Calu3 (cell line): ENCODE measurements around the gene ADCY3. TPM values are rescaled to one million over a fixed set of nuclear protein-coding genes. Genes with fewer than 3 reads are reported as not detected.

ENCODE experiments used
- BruUV-seq: library from RNA; stranded (reverse); fragments of 400-500 nt; replicated peaks from 2 replicates; lab custom pipeline; 2021; lab: Mats Ljungman, UMichigan
- CTCF ChIA-PET: fragments of 300-600 bp; sonication (Branson Sonifier 250); formaldehyde crosslinking; loops from one replicate; lab custom pipeline; 2022; ENCODE audit warnings: antibody characterized with exemption; lab: Charles Lee
- DNase-seq: peaks from one replicate; pipeline ENCODE4 v3.0.0; 2022
- H3K27ac Mint-ChIP-seq: one replicate; pipeline ENCODE4 v1.8.0; 2022; ENCODE audit warnings: mixed read lengths; ENCODE audit not compliant: unreplicated experiment
- H3K27me3 Mint-ChIP-seq: one replicate; pipeline ENCODE4 v1.8.0; 2022; ENCODE audit warnings: mixed read lengths; ENCODE audit not compliant: unreplicated experiment
- H3K36me3 Mint-ChIP-seq: one replicate; pipeline ENCODE4 v1.8.0; 2022; ENCODE audit warnings: mild to moderate bottlenecking, moderate library complexity, mixed read lengths; ENCODE audit not compliant: insufficient read depth, unreplicated experiment
- H3K4me1 Mint-ChIP-seq: one replicate; pipeline ENCODE4 v1.8.0; 2022; ENCODE audit warnings: mild to moderate bottlenecking, low read depth, mixed read lengths; ENCODE audit not compliant: unreplicated experiment
- H3K4me3 Mint-ChIP-seq: one replicate; pipeline ENCODE4 v1.8.0; 2022; ENCODE audit warnings: mild to moderate bottlenecking, low read depth, moderate library complexity, mixed read lengths; ENCODE audit not compliant: unreplicated experiment
- H3K9me3 Mint-ChIP-seq: one replicate; pipeline ENCODE4 v1.8.0; 2022; ENCODE audit warnings: low read depth, mixed read lengths; ENCODE audit not compliant: unreplicated experiment
- intact Hi-C: fragments of 100-400 bp; cut with micrococcal nuclease; formaldehyde crosslinking; loops from one replicate; pipeline ENCODE4 v1.10.0; 2022; ENCODE audit not compliant: unreplicated experiment
- total RNA-seq: library from RNA; stranded (reverse); gene quantifications from 2 replicates; pipeline ENCODE4 v1.2.3, GENCODE V29; 2022
- TF ChIP-seq, protein P1 (sequence below): fragments of 200-600 bp; IDR thresholded peaks from one replicate; pipeline ENCODE4 v1.8.0; 2022; ENCODE audit warnings: antibody characterized with exemption; ENCODE audit not compliant: unreplicated experiment

Gene ADCY3
- total RNA-seq, 1 experiment from 2014 or later, result 63.7 TPM

DNA sequence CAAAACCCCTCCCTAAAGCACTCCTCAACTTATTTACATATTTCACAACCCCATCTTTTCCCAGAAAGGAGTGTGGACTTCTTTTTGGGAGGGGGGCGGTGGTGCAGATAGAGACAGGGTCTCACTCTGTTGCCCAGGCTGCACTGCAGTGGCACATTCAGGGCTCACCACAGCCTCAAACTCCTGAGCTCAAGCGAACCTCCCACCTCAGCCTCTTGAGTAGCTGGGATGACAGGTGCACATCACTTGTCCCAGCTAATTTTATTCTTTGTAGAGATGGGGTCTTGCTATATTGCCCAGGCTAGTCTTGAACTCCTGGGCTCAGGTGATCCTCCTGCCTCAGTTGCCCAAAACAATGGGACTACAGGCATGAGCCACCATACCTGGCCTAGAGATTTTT lies 44.1 kb downstream of the ADCY3 start:
- H3K9me3 Mint-ChIP-seq, result no peaks in the 10 kb centered on the region
- DNase-seq, result no peak
- no peak overlapping the region for H3K4me3 Mint-ChIP-seq
- no TSS peak for BruUV-seq
- TF ChIP-seq, protein P1, sequence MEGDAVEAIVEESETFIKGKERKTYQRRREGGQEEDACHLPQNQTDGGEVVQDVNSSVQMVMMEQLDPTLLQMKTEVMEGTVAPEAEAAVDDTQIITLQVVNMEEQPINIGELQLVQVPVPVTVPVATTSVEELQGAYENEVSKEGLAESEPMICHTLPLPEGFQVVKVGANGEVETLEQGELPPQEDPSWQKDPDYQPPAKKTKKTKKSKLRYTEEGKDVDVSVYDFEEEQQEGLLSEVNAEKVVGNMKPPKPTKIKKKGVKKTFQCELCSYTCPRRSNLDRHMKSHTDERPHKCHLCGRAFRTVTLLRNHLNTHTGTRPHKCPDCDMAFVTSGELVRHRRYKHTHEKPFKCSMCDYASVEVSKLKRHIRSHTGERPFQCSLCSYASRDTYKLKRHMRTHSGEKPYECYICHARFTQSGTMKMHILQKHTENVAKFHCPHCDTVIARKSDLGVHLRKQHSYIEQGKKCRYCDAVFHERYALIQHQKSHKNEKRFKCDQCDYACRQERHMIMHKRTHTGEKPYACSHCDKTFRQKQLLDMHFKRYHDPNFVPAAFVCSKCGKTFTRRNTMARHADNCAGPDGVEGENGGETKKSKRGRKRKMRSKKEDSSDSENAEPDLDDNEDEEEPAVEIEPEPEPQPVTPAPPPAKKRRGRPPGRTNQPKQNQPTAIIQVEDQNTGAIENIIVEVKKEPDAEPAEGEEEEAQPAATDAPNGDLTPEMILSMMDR, result no peak
- intact Hi-C loops, result no loop called here
- H3K27ac Mint-ChIP-seq, result no peak overlapping the region
- no peaks in the 10 kb centered on the region for H3K36me3 Mint-ChIP-seq
- no peaks in the 10 kb centered on the region for H3K27me3 Mint-ChIP-seq
- no peaks in the 10 kb centered on the region for H3K4me1 Mint-ChIP-seq
- CTCF ChIA-PET, result interaction anchor here (0.7 kb wide), 1 partner anchor 196 kb away, joined by 3 read pairs; no protein-coding TSS in a partner anchor

DNA sequence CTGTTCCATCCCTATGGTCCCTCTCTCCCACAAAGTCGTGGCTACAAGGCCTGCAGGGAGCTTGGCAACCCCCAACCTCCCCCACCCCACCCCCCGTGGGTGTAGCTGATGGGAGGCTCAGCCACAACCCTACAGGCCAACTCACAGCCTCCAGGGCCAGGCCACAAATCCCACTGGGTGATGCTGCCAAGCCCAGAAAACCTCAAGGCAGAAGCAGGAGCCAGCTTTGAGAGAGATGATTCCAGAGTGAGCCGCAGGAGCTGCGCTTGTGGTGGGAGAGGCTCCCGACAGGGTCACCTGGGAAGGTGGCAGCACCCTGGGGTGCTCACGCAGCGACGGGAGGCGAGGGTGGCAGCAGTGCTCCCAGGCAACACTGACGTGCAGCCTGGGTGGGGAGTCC lies 44.8 kb downstream of the ADCY3 start:
- Mint-ChIP-seq H3K4me1 (no peaks in the 10 kb centered on the region), H3K9me3 (no peaks in the 10 kb centered on the region), H3K36me3 (no peaks in the 10 kb centered on the region), H3K4me3 (no peak overlapping the region), H3K27ac (no peak overlapping the region), H3K27me3 (no peaks in the 10 kb centered on the region)
- no TSS peak for BruUV-seq
- DNase-seq, result no peak
- CTCF ChIA-PET, result no interaction called here
- intact Hi-C loops, result no loop called here
- TF ChIP-seq, protein P1, result no peak

DNA sequence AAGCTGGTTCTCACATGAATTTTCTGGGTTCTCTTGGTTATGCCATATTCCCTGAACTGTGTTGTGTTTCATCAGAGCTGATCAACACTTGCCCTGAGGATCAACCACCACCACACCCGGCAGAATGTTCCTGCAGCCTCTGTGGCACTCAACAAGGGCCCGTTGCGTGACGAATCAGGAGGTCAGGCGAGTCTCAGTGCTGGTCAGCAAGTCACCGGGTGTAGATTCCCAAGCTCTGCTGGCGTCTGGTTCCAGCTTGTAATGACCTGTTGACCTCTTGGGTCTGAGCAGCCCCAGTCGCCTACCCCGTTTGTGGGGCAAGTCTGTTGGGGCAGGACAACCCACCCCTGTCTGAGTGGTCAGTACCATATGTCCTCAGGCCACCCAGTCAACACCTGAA lies 46.0 kb downstream of the ADCY3 start:
- Mint-ChIP-seq H3K27me3 (no peaks in the 10 kb centered on the region), H3K4me1 (no peaks in the 10 kb centered on the region), H3K4me3 (no peak overlapping the region), H3K9me3 (no peaks in the 10 kb centered on the region), H3K36me3 (no peaks in the 10 kb centered on the region), H3K27ac (no peak overlapping the region)
- TF ChIP-seq, protein P1, result no peak
- intact Hi-C loops, result no loop called here
- no TSS peak for BruUV-seq
- CTCF ChIA-PET, result interaction anchor here (0.6 kb wide), 2 partner anchors 886 to 1020 kb away, joined by 3 to 4 read pairs; no protein-coding TSS in a partner anchor
- no peak for DNase-seq

DNA sequence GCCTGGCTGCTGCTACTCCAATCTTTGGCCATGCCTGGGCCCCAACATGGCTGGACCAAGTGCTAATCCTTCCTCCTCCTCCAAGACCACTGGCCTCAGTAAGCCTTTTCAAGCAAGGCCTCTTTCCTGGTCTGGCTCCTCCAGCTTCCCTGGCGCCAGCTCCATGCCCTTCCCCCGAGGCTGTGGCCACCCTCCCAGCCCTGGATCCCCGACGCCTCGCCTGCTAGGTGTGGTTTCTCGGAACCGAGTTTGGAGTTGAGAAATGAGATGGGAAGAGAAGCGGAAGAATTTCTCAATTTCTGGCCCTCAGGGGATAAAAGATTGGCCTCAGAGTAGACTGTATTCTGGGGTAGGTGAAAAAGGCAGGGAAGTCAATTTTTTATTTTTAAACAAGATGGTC lies 46.4 kb downstream of the ADCY3 start:
- intact Hi-C loops, result no loop called here
- no peaks in the 10 kb centered on the region for H3K36me3 Mint-ChIP-seq
- no peaks in the 10 kb centered on the region for H3K4me1 Mint-ChIP-seq
- no peaks in the 10 kb centered on the region for H3K27me3 Mint-ChIP-seq
- DNase-seq, result no peak
- TF ChIP-seq, protein P1, result no peak
- no TSS peak for BruUV-seq
- CTCF ChIA-PET, result interaction anchor here (0.6 kb wide), 2 partner anchors 886 to 1021 kb away, joined by 3 to 4 read pairs; no protein-coding TSS in a partner anchor
- H3K9me3 Mint-ChIP-seq, result no peaks in the 10 kb centered on the region
- H3K4me3 Mint-ChIP-seq, result no peak overlapping the region
- H3K27ac Mint-ChIP-seq, result no peak overlapping the region
